AG04450 (cell line): ENCODE results near the gene TSSC4. TPM values are rescaled to one million over a fixed set of nuclear protein-coding genes. Genes with fewer than 3 reads are reported as not detected.

ENCODE experiments used
- CTCF ChIA-PET: fragments of 300-600, 350-600 bp; formaldehyde crosslinking; extraction: SDS; loops from one replicate; lab custom pipeline; 2022; ENCODE audit warnings: antibody characterized with exemption, inconsistent platforms; lab: Charles Lee
- POLR2A ChIA-PET: fragments of 350-600 bp; formaldehyde crosslinking; extraction: SDS; loops from one replicate; lab custom pipeline; 2021; ENCODE audit warnings: antibody characterized with exemption, inconsistent platforms; lab: Yijun Ruan, JAX
- DNase-seq: peaks from one replicate; pipeline ENCODE4 v3.0.0-alpha.2; 2011; ENCODE audit warnings: low read depth, low spot score
- H3K27ac ChIP-seq: one replicate; pipeline ENCODE4 v1.5.1; 2012; ENCODE audit warnings: low read depth, low read length, control low read depth
- H3K27me3 ChIP-seq: one replicate; pipeline ENCODE4 v1.6.0; 2012; ENCODE audit warnings: low read length; ENCODE audit not compliant: control insufficient read depth, insufficient read depth
- H3K4me3 ChIP-seq: 2 replicates; pipeline ENCODE4 v1.5.1; 2011; ENCODE audit warnings: mild to moderate bottlenecking, low read depth, low read length, control low read depth
- H3K9me3 ChIP-seq: 2 replicates; pipeline ENCODE4 v1.5.1; 2012; ENCODE audit warnings: low read length; ENCODE audit not compliant: control insufficient read depth, insufficient read depth
- CTCF ChIP-seq: IDR thresholded peaks from 2 replicates; pipeline ENCODE4 v1.5.1; 2011; ENCODE audit warnings: low read depth, low read length, control low read depth, inconsistent platforms
- polyA plus RNA-seq: library from polyadenylated mRNA; depleted of rRNA; stranded (reverse); fragments of >200 nt; gene quantifications from 2 replicates; pipeline ENCODE4 v1.2.3, GENCODE V29; 2011

The TSSC4 gene
- polyA plus RNA-seq, 1 experiment = 13.3 TPM

- no peak for DNase-seq
- CTCF ChIA-PET = interaction anchor here (0.7 kb wide), 1 partner anchor 17 kb away, joined by 3 read pairs; no protein-coding TSS in a partner anchor
- H3K27me3 ChIP-seq = peaks cover 43% of the 10 kb centered on the region
- no peak for TF ChIP-seq CTCF
- POLR2A ChIA-PET = no interaction called here
- H3K4me3 ChIP-seq = no peak overlapping the region
- no peaks in the 10 kb centered on the region; the same call in 1 of the 2 replicates for H3K9me3 ChIP-seq
- no peak overlapping the region for H3K27ac ChIP-seq
Measured at GRCh38 chr11:2447951-2448650, 47.6 kb downstream of the TSSC4 start.

GRCh38 chr11:2448661-2449547, 48.4 kb downstream of the TSSC4 start:
- Histone ChIP-seq H3K27ac (no peak overlapping the region), H3K4me3 (no peak overlapping the region), H3K27me3 (peaks cover 36% of the 10 kb centered on the region), H3K9me3 (no peaks in the 10 kb centered on the region; the same call in 1 of the 2 replicates)
- DNase-seq = no peak
- POLR2A ChIA-PET = no interaction called here
- no peak for TF ChIP-seq CTCF
- CTCF ChIA-PET = interaction anchor here (1.5 kb wide), 1 partner anchor 28 kb away, joined by 5 read pairs; no protein-coding TSS in a partner anchor

- Histone ChIP-seq H3K27me3 (peaks cover 33% of the 10 kb centered on the region), H3K9me3 (no peaks in the 10 kb centered on the region; the same call in 1 of the 2 replicates), H3K27ac (no peak overlapping the region), H3K4me3 (no peak overlapping the region)
- ChIA-PET CTCF (interaction anchor here (1.5 kb wide), 1 partner anchor 29 kb away, joined by 5 read pairs; no protein-coding TSS in a partner anchor), POLR2A (no interaction called here)
- DNase-seq = no peak
- no peak for TF ChIP-seq CTCF
Measured at GRCh38 chr11:2449548-2450320, 49.2 kb downstream of the TSSC4 start.

- H3K27me3 ChIP-seq = peaks cover 32% of the 10 kb centered on the region
- CTCF ChIA-PET = interaction anchor here (1.5 kb wide), 1 partner anchor 30 kb away, joined by 5 read pairs; no protein-coding TSS in a partner anchor
Measured at GRCh38 chr11:2450321-2451041, 49.9 kb downstream of the TSSC4 start.

More at GRCh38 chr11:2450321-2451041, 49.9 kb downstream of the TSSC4 start:
- no peak for TF ChIP-seq CTCF
- Histone ChIP-seq H3K9me3 (no peaks in the 10 kb centered on the region; the same call in 1 of the 2 replicates), H3K4me3 (no peak overlapping the region), H3K27ac (no peak overlapping the region)
- POLR2A ChIA-PET = no interaction called here
- DNase-seq = no peak
